GM10266 (cell line): ENCODE measurements around the gene REEP1.

Experiments
- DNase-seq: peaks from one replicate; pipeline ENCODE4 v3.0.0; 2012; ENCODE audit errors: extremely low spot score
- CTCF ChIP-seq: IDR thresholded peaks from 2 replicates; pipeline ENCODE4 v1.5.1; 2012; ENCODE audit warnings: mild to moderate bottlenecking, low read depth; ENCODE audit not compliant: control insufficient read depth, insufficient read depth; ENCODE audit errors: missing control alignments

REEP1 gene

DNA sequence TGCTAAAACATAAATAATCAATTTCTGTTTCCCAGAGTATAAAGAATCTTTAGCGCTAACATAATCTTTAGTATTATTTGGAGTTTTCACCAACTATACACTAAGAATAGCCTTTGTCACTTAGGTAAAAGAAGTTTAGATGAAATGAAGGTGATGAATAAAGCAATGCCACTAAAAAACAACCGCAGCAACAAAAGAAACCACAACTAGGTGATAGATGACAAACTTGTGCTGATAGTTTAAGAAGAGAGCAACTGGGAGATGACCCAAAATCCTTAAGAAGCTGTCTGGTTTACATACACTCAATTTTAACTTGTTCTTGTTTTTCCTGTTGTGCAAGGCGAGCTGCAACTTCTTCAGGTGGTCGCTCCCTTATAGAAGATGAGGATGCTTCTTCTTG is 167.0 kb downstream of the REEP1 start:
- TF ChIP-seq CTCF: no peak

More for the DNA sequence above, 167.0 kb downstream of the REEP1 start:
- DNase-seq: no peak
